HepG2 (cell line): ENCODE data around the gene DIP2C. TPM values are rescaled to one million over a fixed set of nuclear protein-coding genes. Genes with fewer than 3 reads are reported as not detected.

Experiments used
- ATAC-seq: fragments of 200-7000 bp; cut with Tn5 transposase; 3 replicates; pipeline ENCODE4 v1.9.1; 2020; ENCODE audit warnings: mild to moderate bottlenecking, moderate library complexity
- BruUV-seq: library from RNA; stranded (reverse); fragments of 400-500 nt; replicated peaks from 2 replicates; lab custom pipeline; 2021; lab: Mats Ljungman, UMichigan
- CTCF ChIA-PET: fragments of 300-600 bp; formaldehyde crosslinking; extraction: SDS; loops from one replicate; lab custom pipeline; 2021; ENCODE audit warnings: low total read pairs, inconsistent platforms, low intra/inter-chr PET ratio; lab: Yijun Ruan, JAX
- POLR2A ChIA-PET: fragments of 350-600 bp; sonication (Branson Sonifier 250); formaldehyde crosslinking; loops from one replicate; lab custom pipeline; 2020; ENCODE audit warnings: antibody characterized with exemption, inconsistent platforms; lab: Yijun Ruan, JAX
- DNase-seq: peaks from one replicate; pipeline ENCODE4 v3.0.0-alpha.2; 2015; ENCODE audit warnings: low spot score
- FAIRE-seq: peaks from 3 replicates; lab custom pipeline; 2011; peaks lifted over from hg19 to GRCh38; lab: Jason Lieb, UNC
- H2AFZ ChIP-seq: one replicate; pipeline ENCODE4 v1.6.1; 2011; ENCODE audit warnings: low read length, inconsistent platforms
- H3K27ac ChIP-seq: fragments of 300-600 bp; 3 replicates; pipeline ENCODE4 v1.8.0; 2011; ENCODE audit warnings: mixed run types, mild to moderate bottlenecking, mixed read lengths, low read length, inconsistent platforms; ENCODE audit not compliant: insufficient read depth; ENCODE audit errors: extremely low read length
- H3K27me3 ChIP-seq, 2 experiments: fragments of 200-600 bp in 1 of 2; 2 replicates in 1 of 2; 3 replicates in 1 of 2; pipeline versions ENCODE4 v1.6.0 to v1.8.0; 2011; ENCODE audit warnings: low read length in 2 of 2, mild to moderate bottlenecking in 2 of 2, moderate library complexity in 2 of 2, inconsistent platforms in 1 of 2; ENCODE audit not compliant: insufficient read depth in 2 of 2, control insufficient read depth in 1 of 2
- H3K36me3 ChIP-seq, 2 experiments: fragments of 200-600 bp in 1 of 2; replicated peaks in 1 of 2; 2 replicates in 1 of 2; 3 replicates in 1 of 2; pipeline versions ENCODE4 v1.5.1 to v1.8.0; 2011; ENCODE audit warnings: low read length in 2 of 2, inconsistent platforms in 1 of 2; ENCODE audit not compliant: insufficient read depth in 2 of 2, control insufficient read depth in 1 of 2
- H3K4me1 ChIP-seq: 2 replicates; pipeline ENCODE4 v1.5.1; 2012; ENCODE audit warnings: low read length, inconsistent platforms; ENCODE audit not compliant: insufficient read depth
- H3K4me2 ChIP-seq: 2 replicates; pipeline ENCODE4 v1.6.0; 2011; ENCODE audit warnings: low read depth, low read length, inconsistent platforms
- H3K4me3 ChIP-seq, 3 experiments: fragments of 200-600 bp in 1 of 3; sonication (generic), shearing (Covaris generic) in 1 of 3; replicated peaks in 1 of 3; 2 replicates each; pipeline ENCODE4 v1.5.1; 2011 to 2016; ENCODE audit warnings: low read length in 3 of 3, inconsistent platforms in 2 of 3, low read depth in 2 of 3, mild to moderate bottlenecking in 2 of 3, control low read depth in 1 of 3, mixed read lengths in 1 of 3; ENCODE audit not compliant: insufficient read depth in 1 of 3
- H3K79me2 ChIP-seq: one replicate; pipeline ENCODE4 v1.6.1; 2011; ENCODE audit warnings: low read length, inconsistent platforms; ENCODE audit not compliant: insufficient read depth
- H3K9ac ChIP-seq: 2 replicates; pipeline ENCODE4 v1.6.0; 2011; ENCODE audit warnings: mild to moderate bottlenecking, low read depth, low read length, inconsistent platforms; ENCODE audit not compliant: insufficient read depth
- H3K9me3 ChIP-seq: 2 replicates; pipeline ENCODE4 v1.5.1; 2012; ENCODE audit warnings: mild to moderate bottlenecking, low read length
- H4K20me1 ChIP-seq: 2 replicates; pipeline ENCODE4 v1.6.0; 2011; ENCODE audit warnings: inconsistent platforms, mild to moderate bottlenecking, low read length, moderate library complexity; ENCODE audit not compliant: insufficient read depth
- CAMTA2 ChIP-seq: sonication (generic); formaldehyde crosslinking; IDR thresholded peaks from 2 replicates; pipeline ENCODE4 v1.4.0; 2020; ENCODE audit warnings: mild to moderate bottlenecking, missing genetic modification reagents, borderline replicate concordance
- FOXM1 ChIP-seq: sonication (generic); formaldehyde crosslinking; IDR thresholded peaks from 2 replicates; pipeline ENCODE4 v1.5.0; 2020; ENCODE audit warnings: missing genetic modification reagents
- IKZF1 ChIP-seq: fragments of 450-650 bp; IDR thresholded peaks from 2 replicates; pipeline ENCODE4 v1.7.1; 2016
- KDM5B ChIP-seq: sonication (generic); formaldehyde crosslinking; IDR thresholded peaks from 2 replicates; pipeline ENCODE4 v1.4.0; 2020; ENCODE audit warnings: missing genetic modification reagents, mild to moderate bottlenecking, borderline replicate concordance
- ZBTB37 ChIP-seq: sonication (generic); formaldehyde crosslinking; IDR thresholded peaks from 2 replicates; pipeline ENCODE4 v1.4.0; 2020; ENCODE audit warnings: mild to moderate bottlenecking, missing genetic modification reagents
- ZFP82 ChIP-seq: sonication (generic); formaldehyde crosslinking; IDR thresholded peaks from 2 replicates; pipeline ENCODE4 v1.5.1; 2020; ENCODE audit warnings: mild to moderate bottlenecking, missing genetic modification reagents, borderline replicate concordance
- ZHX1 ChIP-seq: sonication (generic); formaldehyde crosslinking; IDR thresholded peaks from 2 replicates; pipeline ENCODE4 v1.8.1; 2022; ENCODE audit warnings: low read depth, mild to moderate bottlenecking, missing genetic modification reagents
- ZNF468 ChIP-seq: sonication (generic); formaldehyde crosslinking; IDR thresholded peaks from 2 replicates; pipeline ENCODE4 v1.8.0; 2022; ENCODE audit warnings: mild to moderate bottlenecking, moderate library complexity, missing genetic modification reagents
- ZNF549 ChIP-seq: sonication (generic); formaldehyde crosslinking; IDR thresholded peaks from 2 replicates; pipeline ENCODE4 v1.5.0; 2020; ENCODE audit warnings: missing genetic modification reagents
- ZNF83 ChIP-seq: sonication (generic); formaldehyde crosslinking; IDR thresholded peaks from 2 replicates; pipeline ENCODE4 v1.4.0; 2020; ENCODE audit warnings: missing genetic modification reagents, mild to moderate bottlenecking, borderline replicate concordance
- WGBS: methylation state at CpG from one replicate; pipeline ENCODE4 v1.1.6; 2017; ENCODE audit warnings: low lambda C conversion rate; 5-methylcytosine and 5-hydroxymethylcytosine counted together
- in situ Hi-C: cut with HindIII; loops from 2 replicates; pipeline ENCODE4 v1.10.0; 2017; ENCODE audit warnings: low pct_unique_long_range_greater_than_20kb; ENCODE audit not compliant: extremely low pct_ligation_motif_present
- intact Hi-C: fragments of 100-400 bp; cut with micrococcal nuclease; formaldehyde crosslinking; loops from one replicate; pipeline ENCODE4 v1.10.0; 2022; ENCODE audit not compliant: unreplicated experiment
- polyA plus RNA-seq, 8 experiments: library from polyadenylated mRNA; depleted of rRNA in 3 of 8; stranded (reverse) in 7 of 8; unstranded in 1 of 8; fragments of >200 nt; fragmentation: Illumina TruSeq in 4 of 8; extraction: Trizol in 4 of 8; gene quantifications; 2 replicates each; pipeline versions ENCODE4 v1.2.1 to v1.2.3, GENCODE V29; 2011 to 2016; ENCODE audit warnings: low read depth in 4 of 8, missing spikeins in 1 of 8, mixed read lengths in 1 of 8; ENCODE audit not compliant: insufficient read depth in 1 of 8
- total RNA-seq, 5 experiments: library from RNA; depleted of rRNA; stranded (reverse); fragments of >200 nt; fragmentation: Illumina TruSeq; extraction: Trizol; gene quantifications; 2 replicates each; pipeline ENCODE4 v1.2.3, GENCODE V29; 2016; ENCODE audit warnings: low read depth in 1 of 5
- TF ChIP-seq, protein P1 (sequence below): fragments of 450-650 bp; IDR thresholded peaks from 2 replicates; pipeline ENCODE4 v1.6.1; 2016
- TF ChIP-seq, protein P2 (sequence below): sonication (generic); formaldehyde crosslinking; IDR thresholded peaks from 2 replicates; pipeline ENCODE4 v1.4.0; 2020; ENCODE audit warnings: missing genetic modification reagents, borderline replicate concordance

Gene DIP2C
- total and polyA plus RNA-seq, 2 of the 13 experiments (the other 11 are each of a cell fraction or from before 2014, with no cell fraction given) = 2.2 to 2.7 TPM

- ChIA-PET POLR2A (no interaction called here), CTCF (no interaction called here)
- H3K4me1 ChIP-seq = peaks cover 34% of the 10 kb centered on the region
- DNase-seq (no peak), FAIRE-seq (no peak), ATAC-seq (no peak)
- no peaks in the 10 kb centered on the region for H3K9me3 ChIP-seq
- H2AFZ ChIP-seq = no peak overlapping the region
- H3K9ac ChIP-seq = no peak overlapping the region
- H4K20me1 ChIP-seq = no peaks in the 10 kb centered on the region
- H3K27me3 ChIP-seq = no peaks in the 10 kb centered on the region
- 97% methylated on average over 4 of the region's 4 CpGs for WGBS
- no peaks in the 10 kb centered on the region; a peak in 1 of 5 replicates for H3K36me3 ChIP-seq
- in situ Hi-C loops = no loop called here
- no peak for TF ChIP-seq IKZF1
- TF ChIP-seq, protein P1, sequence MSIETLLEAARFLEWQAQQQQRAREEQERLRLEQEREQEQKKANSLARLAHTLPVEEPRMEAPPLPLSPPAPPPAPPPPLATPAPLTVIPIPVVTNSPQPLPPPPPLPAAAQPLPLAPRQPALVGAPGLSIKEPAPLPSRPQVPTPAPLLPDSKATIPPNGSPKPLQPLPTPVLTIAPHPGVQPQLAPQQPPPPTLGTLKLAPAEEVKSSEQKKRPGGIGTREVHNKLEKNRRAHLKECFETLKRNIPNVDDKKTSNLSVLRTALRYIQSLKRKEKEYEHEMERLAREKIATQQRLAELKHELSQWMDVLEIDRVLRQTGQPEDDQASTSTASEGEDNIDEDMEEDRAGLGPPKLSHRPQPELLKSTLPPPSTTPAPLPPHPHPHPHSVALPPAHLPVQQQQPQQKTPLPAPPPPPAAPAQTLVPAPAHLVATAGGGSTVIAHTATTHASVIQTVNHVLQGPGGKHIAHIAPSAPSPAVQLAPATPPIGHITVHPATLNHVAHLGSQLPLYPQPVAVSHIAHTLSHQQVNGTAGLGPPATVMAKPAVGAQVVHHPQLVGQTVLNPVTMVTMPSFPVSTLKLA = peak; percentile 92
- no peak overlapping the region for H3K27ac ChIP-seq
- BruUV-seq = no TSS peak
- intact Hi-C loops = no loop called here
- no peaks in the 10 kb centered on the region for H3K79me2 ChIP-seq
- H3K4me3 ChIP-seq = no peak overlapping the region
- H3K4me2 ChIP-seq = no peak overlapping the region
Observed at GRCh38 chr10:305034-305433, 384.4 kb downstream of the DIP2C start.

DNA sequence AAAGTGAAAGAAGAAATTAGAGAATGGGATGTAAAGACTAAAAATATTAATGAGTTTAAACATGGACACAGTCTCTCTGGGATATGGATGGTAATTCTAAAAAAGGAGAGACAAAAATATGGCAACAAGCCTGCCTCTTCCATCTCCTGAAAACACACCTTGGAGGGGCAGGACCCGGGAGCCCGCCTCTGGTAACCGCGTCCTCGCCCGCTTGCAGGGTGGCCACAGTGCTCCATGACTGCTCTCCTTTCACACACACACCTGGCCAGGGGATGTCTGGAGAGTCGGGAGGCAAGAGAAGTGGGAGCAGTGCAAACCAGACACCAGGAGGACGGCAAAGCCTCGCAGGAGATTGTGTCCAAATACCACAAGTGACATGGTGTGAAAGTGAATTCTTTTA lies 387.9 kb downstream of the DIP2C start:
- no peaks in the 10 kb centered on the region for H3K27me3 ChIP-seq
- WGBS = 93% methylated on average over 9 of the region's 9 CpGs
- no peaks in the 10 kb centered on the region for H3K79me2 ChIP-seq
- no peaks in the 10 kb centered on the region for H4K20me1 ChIP-seq
- H3K4me2 ChIP-seq = no peak overlapping the region
- H3K9me3 ChIP-seq = no peaks in the 10 kb centered on the region
- ChIA-PET POLR2A (no interaction called here), CTCF (no interaction called here)
- peaks cover 6% of the 10 kb centered on the region for H3K4me1 ChIP-seq
- no peak overlapping the region for H3K4me3 ChIP-seq
- DNase-seq (no peak), ATAC-seq (no peak), FAIRE-seq (no peak)
- no peaks in the 10 kb centered on the region; a peak in 1 of 5 replicates for H3K36me3 ChIP-seq
- no peak overlapping the region for H3K9ac ChIP-seq
- TF ChIP-seq ZFP82 (no peak), FOXM1 (CRISPR knock-in tag) (no peak), ZNF549 (CRISPR knock-in tag) (no peak), KDM5B (no peak), ZNF83 (CRISPR knock-in tag) (no peak), ZNF468 (no peak), CAMTA2 (no peak), ZHX1 (no peak), ZBTB37 (CRISPR knock-in tag) (no peak)
- TF ChIP-seq, protein P2, sequence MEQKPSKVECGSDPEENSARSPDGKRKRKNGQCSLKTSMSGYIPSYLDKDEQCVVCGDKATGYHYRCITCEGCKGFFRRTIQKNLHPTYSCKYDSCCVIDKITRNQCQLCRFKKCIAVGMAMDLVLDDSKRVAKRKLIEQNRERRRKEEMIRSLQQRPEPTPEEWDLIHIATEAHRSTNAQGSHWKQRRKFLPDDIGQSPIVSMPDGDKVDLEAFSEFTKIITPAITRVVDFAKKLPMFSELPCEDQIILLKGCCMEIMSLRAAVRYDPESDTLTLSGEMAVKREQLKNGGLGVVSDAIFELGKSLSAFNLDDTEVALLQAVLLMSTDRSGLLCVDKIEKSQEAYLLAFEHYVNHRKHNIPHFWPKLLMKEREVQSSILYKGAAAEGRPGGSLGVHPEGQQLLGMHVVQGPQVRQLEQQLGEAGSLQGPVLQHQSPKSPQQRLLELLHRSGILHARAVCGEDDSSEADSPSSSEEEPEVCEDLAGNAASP (CRISPR knock-in tag) = no peak
- H3K27ac ChIP-seq = no peak overlapping the region
- intact Hi-C loops = no loop called here
- no peak overlapping the region for H2AFZ ChIP-seq
- in situ Hi-C loops = no loop called here
- no TSS peak for BruUV-seq
